GM19043 (cell line): ENCODE measurements around the gene NEK2.
A peak's percentile ranks its signal among the peaks of the same experiment; 100 is the strongest.
"Not testable (repeated sequence)": the region's sequence is repeated elsewhere in the genome, so short reads cannot be mapped to it uniquely, and the experiment has no call there.

Experiments
- ATAC-seq: cut with Tn5 transposase; IDR thresholded peaks from one replicate; pipeline ENCODE4 v1.9.1; 2021; ENCODE audit warnings: low read depth; ENCODE audit not compliant: unreplicated experiment

NEK2 gene

DNA sequence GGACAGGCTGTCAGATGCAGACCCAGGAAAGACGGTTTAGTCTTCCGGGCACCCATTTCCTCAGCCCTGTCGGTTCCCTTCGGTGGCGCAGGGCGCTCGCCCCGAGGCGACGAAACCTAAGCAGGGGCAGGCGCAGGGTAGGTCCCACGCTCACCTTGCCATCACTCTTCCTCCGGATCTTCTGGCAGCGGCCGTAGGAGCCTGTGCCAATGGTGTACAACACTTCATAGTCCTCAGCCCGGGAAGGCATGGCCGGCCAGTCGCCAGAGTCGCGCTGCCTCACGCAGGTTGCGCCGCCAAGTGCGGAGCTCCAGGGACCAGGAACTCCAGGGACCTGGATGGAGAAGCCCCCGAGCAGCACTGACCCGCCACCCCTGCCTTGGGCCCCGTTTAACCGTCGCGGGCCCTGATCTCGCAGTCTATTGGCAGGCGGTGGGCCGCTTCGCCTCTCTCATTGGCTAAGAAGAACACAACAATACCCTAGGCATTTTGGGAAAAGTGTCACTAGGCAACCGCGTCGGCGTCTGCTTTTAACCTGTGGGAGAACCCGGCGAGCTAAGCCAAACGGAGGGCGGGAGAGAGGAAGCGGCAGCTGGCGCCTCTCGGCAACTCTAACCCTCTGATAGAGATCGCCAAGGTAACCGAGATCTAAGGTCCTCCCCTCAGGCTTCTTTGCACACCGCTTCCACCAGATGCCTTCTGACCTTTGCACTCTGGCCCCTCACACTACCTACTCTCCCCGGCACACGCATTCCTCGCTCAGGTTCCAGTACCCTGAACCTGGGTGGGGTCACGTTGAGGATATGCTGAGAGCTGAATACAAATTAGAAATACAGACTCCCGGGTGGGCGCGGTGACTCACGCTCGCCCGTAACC, at the start of gene NEK2:
Gene NEK2, minus strand, starts transcription at position 392 of the 876 bp plus-strand sequence. Its CDS starts 142 bp downstream, at position 250.
- ATAC-seq: peak; percentile 96

- no peak for ATAC-seq
Measured at GRCh38 chr1:211724687-211725196, 49.3 kb upstream of the NEK2 start.

- no peak for ATAC-seq
Measured at GRCh38 chr1:211723273-211723672, 47.9 kb upstream of the NEK2 start.

- no peak for ATAC-seq
Measured at GRCh38 chr1:211722277-211723175, 47.1 kb upstream of the NEK2 start.

DNA sequence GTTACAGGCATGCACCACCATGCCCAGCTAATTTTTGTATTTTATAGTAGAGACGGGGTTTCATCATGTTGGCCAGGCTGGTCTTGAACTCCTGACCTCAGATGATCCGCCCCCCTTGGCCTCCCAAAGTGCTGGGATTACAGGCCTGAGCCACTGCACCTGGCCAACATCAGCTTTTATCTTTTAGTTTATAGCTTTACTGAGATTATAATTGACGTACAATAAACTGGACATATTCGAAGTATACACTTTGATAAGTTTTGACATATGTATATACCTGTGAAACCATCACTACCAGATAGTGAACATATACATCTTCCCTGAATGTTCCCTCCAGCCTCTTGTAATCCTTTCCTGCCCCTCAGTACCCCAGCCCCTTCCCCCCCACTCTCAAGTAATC, 41.1 kb upstream of the NEK2 start:
- not testable (repeated sequence) for ATAC-seq

DNA sequence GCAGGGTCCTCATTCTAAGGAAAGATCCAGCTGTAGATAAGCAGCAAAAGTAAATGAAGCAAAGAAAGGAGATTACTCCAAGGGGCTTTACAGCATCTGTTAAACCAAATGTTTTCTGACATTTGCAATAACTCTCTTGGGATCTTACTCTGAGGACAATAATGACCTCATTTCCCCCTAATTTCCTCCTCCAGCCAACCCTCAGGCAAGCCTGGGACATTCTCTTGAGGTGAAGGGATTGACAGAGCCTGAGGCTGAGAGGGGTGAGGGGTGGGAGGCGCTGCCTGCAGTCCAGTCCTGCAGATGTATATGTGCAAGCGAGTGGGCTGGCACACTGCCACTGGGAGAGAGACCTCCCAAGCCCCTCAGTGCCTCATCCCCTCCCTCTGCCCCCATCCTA, 40.5 kb upstream of the NEK2 start:
- ATAC-seq: no peak

- ATAC-seq: no peak
Measured at GRCh38 chr1:211714154-211714553, 38.7 kb upstream of the NEK2 start.

DNA sequence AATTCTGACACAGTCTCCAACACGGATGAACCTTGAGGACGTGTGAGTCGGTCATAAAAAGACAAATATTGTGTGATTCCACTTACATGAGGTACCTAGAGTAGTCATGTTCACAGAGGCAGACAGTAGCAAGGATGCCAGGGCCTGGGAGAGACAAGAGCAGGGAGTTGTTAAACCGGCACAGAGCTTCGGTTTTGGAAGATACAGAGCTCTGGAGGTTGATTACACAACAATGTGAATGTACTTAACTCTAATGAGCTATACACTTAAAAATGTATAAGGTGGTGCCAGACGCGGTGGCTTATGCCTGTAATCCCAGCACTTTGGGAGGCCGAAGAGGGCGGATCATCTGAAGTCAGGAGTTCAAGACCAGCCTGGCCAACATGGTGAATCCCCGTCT, 37.8 kb upstream of the NEK2 start:
- ATAC-seq: no peak

GRCh38 chr1:211711315-211711705, 35.9 kb upstream of the NEK2 start:
- ATAC-seq: no peak

DNA sequence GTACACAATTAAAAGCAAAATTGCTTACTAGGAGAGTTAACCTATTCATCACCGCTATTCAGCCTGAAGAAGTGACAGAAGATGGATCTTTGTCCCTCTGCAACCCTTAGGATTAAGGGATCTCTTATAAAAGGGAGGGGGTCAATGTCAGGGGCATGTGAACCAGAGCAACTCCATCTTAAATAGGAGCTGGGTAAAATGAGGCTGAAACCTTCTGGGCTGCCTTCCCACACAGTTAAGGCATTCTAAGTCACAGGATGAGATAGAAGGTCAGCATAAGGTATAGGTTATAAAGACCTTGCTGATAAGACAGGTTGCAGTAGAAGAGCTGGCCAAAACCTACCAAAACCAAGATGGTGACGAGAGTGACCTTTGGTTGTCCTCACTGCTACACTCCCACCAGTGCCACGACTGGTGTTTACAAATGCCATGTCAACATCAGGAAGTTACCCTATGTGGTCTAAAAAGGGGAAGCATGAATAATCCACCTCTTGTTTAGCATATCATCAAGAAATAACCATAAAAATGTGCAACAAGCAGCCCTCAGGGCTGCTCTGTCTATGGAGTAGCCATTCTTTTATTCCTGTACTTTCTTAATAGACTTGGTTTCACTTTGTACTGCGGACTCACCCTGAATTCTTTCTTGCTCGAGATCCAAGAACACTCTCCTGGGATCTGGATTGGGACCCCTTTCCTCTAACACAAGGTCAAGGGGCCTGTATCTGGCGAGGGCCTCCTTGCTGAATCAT, 35.3 kb upstream of the NEK2 start:
- ATAC-seq: no peak

- ATAC-seq: no peak
Measured at GRCh38 chr1:211708926-211709325, 33.5 kb upstream of the NEK2 start.

DNA sequence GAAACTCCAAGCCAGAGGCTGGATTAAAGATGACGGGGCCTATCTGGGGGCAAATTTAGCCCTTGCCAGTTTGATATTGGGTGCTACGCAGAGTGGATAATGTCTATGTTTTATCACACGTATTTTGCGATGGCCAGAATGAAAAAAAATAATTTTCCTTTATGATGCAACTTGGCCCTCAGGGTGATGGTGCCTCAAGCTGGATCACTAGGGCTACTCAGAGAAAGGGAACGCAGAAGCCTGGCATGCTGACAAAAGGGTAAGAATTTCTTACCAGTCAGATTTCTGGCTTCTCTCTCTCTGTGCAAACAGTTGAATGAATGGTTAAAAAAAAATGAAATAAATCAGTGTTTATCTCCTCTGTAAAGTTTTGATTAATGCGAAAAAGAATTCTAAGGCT, 32.6 kb upstream of the NEK2 start:
- no peak for ATAC-seq

DNA sequence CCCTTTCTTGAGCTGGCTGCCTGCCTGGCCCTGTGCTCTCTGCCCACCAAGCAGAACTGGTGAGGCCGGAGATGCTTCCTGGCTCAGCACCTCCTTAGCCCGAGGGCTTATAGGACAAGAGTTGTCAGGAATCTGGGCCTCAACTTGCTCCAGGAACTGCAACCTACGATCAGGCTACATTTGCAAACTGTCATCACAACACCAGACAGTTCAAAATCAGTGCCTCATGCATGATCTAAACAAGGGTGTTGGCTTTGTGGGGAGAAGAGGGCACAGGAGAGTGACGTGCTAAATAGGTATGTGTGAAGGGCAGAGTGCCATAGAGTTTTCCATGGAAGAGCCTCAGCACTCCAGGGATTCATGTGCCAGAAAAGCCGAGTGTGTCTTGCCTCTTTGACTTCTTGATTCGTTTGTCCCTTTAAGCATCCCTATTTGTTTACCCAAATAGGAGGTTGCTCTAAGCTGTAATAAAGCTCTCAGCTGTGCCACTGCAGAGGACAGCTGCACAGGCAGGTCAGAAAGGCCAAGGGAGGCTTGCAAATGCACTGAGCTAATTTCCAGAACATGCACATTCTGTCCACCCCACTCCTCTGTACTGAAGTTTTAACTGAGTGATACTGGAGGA, 30.2 kb upstream of the NEK2 start:
- no peak for ATAC-seq

DNA sequence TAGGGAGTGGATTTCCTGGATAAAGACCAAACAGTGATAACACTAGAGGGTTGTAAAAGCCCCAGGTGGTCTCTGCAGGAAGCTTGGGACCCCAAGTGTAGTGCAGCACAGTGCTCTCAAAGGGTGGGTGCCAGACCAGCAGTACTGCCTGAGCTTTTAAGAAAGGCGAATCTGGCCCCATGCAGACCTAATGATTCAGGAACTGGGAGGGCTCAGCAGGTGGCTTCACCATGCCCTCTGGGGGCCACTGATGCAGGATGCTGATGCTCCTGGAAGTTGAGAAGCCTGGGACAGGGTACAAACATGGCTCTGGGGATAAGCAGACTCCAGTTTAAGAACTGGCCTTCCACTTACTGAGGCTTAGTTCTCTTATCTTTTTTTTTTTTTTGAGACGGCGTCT, 29.1 kb upstream of the NEK2 start:
- no peak for ATAC-seq

DNA sequence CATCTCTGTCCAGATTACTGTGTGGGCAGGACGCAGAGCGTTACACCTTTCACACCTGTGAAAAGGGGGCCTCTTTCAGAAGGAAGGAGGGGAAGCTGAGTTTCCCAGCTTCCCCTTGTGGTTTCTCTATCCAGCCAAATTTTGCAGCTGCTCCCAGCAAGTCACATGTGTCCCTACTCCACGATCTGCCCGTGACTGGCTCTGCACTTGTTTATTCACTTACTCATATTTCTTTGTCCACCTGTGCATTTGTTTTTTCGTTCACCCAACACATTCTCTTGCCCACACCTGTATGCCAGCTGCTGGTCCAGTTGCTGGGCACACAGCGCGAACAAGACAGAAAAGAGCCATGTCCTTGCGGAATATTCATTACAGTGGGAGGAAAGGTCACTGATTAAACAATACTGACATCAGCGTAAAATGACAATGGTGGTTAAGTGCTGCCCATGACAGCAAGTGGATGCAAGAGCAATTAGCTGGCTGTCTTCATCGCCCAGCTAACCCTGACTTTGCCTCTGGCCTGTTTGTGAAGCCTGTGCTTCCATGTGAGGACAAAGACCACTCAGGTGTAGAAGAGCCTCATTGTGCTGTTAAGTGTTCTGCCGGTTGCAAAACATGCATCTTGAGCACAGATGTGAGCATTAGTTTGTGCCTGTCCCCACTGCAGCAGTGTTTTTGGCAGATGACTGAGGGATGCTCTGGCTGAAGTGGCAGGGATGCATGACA, 28.6 kb upstream of the NEK2 start:
- ATAC-seq: no peak

DNA sequence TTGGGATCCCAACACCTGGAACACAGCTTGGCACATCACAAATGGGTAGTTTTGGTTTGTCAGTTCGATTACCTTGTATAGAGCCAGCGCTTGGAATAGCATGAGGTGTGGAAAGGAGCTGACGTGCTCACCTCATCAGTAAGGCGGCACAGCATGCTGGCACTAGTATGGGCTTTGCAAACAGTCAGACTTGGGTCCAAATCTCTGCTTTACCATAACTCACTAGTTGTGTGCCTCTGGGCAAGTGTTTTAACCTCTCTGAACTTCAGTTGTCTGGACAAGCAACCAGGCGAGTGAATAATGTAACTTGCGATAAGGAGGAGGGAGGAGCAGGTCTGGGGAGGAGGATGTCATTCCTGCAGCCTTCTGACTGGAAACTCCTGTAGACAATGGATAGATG, 26.3 kb upstream of the NEK2 start:
- ATAC-seq: no peak

DNA sequence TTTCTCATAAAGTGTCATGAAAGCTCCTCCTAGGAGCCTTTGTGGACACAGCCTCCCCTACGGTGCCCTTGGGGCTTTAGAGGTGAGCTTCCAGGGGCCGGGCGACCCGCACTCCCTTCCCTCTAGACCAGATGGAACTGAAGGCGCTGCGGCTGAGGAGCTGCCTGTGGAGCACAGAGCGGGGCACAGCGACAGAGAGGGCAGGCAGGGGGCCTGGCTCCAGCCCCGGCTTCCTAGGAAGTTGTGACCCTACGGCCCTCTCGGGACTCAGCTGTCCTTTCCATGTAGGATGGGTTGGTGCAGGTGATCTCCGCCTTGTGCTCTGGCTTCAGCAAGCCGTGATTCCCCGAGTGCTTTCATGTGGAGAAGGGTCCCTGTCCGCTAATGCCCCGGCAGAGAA, 23.6 kb upstream of the NEK2 start:
- no peak for ATAC-seq

GRCh38 chr1:211698161-211699026, 23.0 kb upstream of the NEK2 start:
- ATAC-seq: peak; percentile 43

DNA sequence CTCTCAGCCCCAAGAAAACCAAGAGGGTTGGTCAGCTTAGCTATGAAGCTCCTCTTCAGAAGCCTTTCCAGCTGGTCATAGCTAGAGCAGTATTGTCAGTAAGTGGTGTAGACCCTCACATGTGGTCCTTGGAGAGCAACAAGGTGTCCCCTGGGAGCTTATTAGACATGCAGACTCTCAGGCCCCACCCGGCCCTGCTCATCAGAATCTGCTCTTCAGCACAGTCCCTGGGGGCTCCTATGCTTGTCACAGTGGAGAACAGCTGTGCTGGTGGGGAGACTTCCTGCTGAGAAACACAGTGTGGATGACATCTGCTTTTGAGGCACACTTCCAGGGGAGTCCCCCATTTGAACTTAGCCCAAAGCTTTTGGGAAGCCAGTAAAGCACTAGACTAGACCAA, 21.9 kb upstream of the NEK2 start:
- peak; percentile 65 for ATAC-seq
